Measurements from ENCODE around the gene HOXB6.

- TF ChIP-seq, protein P1, sequence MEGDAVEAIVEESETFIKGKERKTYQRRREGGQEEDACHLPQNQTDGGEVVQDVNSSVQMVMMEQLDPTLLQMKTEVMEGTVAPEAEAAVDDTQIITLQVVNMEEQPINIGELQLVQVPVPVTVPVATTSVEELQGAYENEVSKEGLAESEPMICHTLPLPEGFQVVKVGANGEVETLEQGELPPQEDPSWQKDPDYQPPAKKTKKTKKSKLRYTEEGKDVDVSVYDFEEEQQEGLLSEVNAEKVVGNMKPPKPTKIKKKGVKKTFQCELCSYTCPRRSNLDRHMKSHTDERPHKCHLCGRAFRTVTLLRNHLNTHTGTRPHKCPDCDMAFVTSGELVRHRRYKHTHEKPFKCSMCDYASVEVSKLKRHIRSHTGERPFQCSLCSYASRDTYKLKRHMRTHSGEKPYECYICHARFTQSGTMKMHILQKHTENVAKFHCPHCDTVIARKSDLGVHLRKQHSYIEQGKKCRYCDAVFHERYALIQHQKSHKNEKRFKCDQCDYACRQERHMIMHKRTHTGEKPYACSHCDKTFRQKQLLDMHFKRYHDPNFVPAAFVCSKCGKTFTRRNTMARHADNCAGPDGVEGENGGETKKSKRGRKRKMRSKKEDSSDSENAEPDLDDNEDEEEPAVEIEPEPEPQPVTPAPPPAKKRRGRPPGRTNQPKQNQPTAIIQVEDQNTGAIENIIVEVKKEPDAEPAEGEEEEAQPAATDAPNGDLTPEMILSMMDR (conservative IDR thresholded peaks at IDR 0.05 in 1 of 2, IDR thresholded peaks at IDR 0.05 in 1 of 2; ENCODE audit: extremely low read depth in 1 of 2, insufficient read depth in 1 of 2, low read depth in 1 of 2, low read length in 2 of 2), result no peak
- TF ChIP-seq EZH2 (IDR thresholded peaks at IDR 0.05; ENCODE audit: borderline replicate concordance, low read length), result no peak
Measured at GRCh38 chr17:48563385-48563838, 41.4 kb downstream of the HOXB6 start.

Measured in mammary epithelial cell (primary cell).